Measurements from ENCODE around the gene DNM1L. TPM values are rescaled to one million over a fixed set of nuclear protein-coding genes. Genes with fewer than 3 reads are reported as not detected.

Gene DNM1L
- total and polyA plus RNA-seq, 9 of the 15 experiments (the other 6 are each of a cell fraction or from before 2014, with no cell fraction given) = 24.1 to 82.8 (median 61.5) TPM

GRCh38 chr12:32755654-32756475, 76.8 kb downstream of the DNM1L start, which contains the start of gene YARS2 (continued):
- TF ChIP-seq, protein P1, sequence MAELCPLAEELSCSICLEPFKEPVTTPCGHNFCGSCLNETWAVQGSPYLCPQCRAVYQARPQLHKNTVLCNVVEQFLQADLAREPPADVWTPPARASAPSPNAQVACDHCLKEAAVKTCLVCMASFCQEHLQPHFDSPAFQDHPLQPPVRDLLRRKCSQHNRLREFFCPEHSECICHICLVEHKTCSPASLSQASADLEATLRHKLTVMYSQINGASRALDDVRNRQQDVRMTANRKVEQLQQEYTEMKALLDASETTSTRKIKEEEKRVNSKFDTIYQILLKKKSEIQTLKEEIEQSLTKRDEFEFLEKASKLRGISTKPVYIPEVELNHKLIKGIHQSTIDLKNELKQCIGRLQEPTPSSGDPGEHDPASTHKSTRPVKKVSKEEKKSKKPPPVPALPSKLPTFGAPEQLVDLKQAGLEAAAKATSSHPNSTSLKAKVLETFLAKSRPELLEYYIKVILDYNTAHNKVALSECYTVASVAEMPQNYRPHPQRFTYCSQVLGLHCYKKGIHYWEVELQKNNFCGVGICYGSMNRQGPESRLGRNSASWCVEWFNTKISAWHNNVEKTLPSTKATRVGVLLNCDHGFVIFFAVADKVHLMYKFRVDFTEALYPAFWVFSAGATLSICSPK (IDR thresholded peaks at IDR 0.05; ENCODE audit: borderline replicate concordance) = no peak
- TF ChIP-seq SRSF1 (IDR thresholded peaks at IDR 0.05; ENCODE audit: low read depth, low read length) (no peak), NFIX (CRISPR knock-in tag; IDR thresholded peaks at IDR 0.05; ENCODE audit: low read depth) (no peak), FOXK1 (CRISPR knock-in tag; IDR thresholded peaks at IDR 0.05; ENCODE audit: borderline replicate concordance) (no peak), FOXP1 (CRISPR knock-in tag; IDR thresholded peaks at IDR 0.05) (no peak), STAT5A (IDR thresholded peaks at IDR 0.05; ENCODE audit: borderline replicate concordance, low read length) (no peak), ZC3H8 (IDR thresholded peaks at IDR 0.05) (no peak), DNMT1 (IDR thresholded peaks at IDR 0.05) (no peak), JUNB (CRISPR knock-in tag; conservative IDR thresholded peaks at IDR 0.05) (no peak), ATF2 (CRISPR knock-in tag; IDR thresholded peaks at IDR 0.05) (0 out of 2 replicates have a peak, but pooled peaks have one; percentile 9), PTBP1 (IDR thresholded peaks at IDR 0.05; ENCODE audit: low read depth, low read length) (no peak), HCFC1 (IDR thresholded peaks at IDR 0.05; ENCODE audit: low read depth, low read length) (peak; percentile 58), GABPA (tag; conservative IDR thresholded peaks at IDR 0.05; ENCODE audit: low read depth) (no peak), CHD2 (IDR thresholded peaks at IDR 0.05; ENCODE audit: low read depth, low read length) (0 out of 2 replicates have a peak, but pooled peaks have one; percentile 6), ZNF3 (CRISPR knock-in tag; IDR thresholded peaks at IDR 0.05) (no peak), RBM14 (IDR thresholded peaks at IDR 0.05; ENCODE audit: borderline replicate concordance, insufficient read depth, low read depth, low read length) (no peak), TAF15 (IDR thresholded peaks at IDR 0.05; ENCODE audit: low read depth, low read length) (no peak), SETDB1 (IDR thresholded peaks at IDR 0.05; ENCODE audit: low read length) (no peak), MTA3 (IDR thresholded peaks at IDR 0.05; ENCODE audit: borderline replicate concordance) (peak; percentile 43; the same call in 1 of the 2 replicates), MCM5 (IDR thresholded peaks at IDR 0.05; ENCODE audit: low read depth) (no peak)
- TF ChIP-seq, protein P2, sequence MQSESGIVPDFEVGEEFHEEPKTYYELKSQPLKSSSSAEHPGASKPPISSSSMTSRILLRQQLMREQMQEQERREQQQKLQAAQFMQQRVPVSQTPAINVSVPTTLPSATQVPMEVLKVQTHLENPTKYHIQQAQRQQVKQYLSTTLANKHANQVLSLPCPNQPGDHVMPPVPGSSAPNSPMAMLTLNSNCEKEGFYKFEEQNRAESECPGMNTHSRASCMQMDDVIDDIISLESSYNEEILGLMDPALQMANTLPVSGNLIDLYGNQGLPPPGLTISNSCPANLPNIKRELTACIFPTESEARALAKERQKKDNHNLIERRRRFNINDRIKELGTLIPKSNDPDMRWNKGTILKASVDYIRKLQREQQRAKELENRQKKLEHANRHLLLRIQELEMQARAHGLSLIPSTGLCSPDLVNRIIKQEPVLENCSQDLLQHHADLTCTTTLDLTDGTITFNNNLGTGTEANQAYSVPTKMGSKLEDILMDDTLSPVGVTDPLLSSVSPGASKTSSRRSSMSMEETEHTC (IDR thresholded peaks at IDR 0.05) = no peak
- TF ChIP-seq, protein P3, sequence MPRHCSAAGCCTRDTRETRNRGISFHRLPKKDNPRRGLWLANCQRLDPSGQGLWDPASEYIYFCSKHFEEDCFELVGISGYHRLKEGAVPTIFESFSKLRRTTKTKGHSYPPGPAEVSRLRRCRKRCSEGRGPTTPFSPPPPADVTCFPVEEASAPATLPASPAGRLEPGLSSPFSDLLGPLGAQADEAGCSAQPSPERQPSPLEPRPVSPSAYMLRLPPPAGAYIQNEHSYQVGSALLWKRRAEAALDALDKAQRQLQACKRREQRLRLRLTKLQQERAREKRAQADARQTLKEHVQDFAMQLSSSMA (CRISPR knock-in tag; IDR thresholded peaks at IDR 0.05) = no peak; the same call in 1 of the 2 replicates
- TF ChIP-seq, protein P4, sequence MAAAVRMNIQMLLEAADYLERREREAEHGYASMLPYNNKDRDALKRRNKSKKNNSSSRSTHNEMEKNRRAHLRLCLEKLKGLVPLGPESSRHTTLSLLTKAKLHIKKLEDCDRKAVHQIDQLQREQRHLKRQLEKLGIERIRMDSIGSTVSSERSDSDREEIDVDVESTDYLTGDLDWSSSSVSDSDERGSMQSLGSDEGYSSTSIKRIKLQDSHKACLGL (CRISPR knock-in tag; IDR thresholded peaks at IDR 0.05; ENCODE audit: borderline replicate concordance, poor library complexity, severe bottlenecking) = no peak
